ENCODE data around the gene HOXC5.

GRCh38 chr12:54040148-54040494, 7.3 kb downstream of the HOXC5 start:
- TF ChIP-seq CTCF (conservative IDR thresholded peaks at IDR 0.05; ENCODE audit: low read length) (no peak), EZH2phosphoT487 (IDR thresholded peaks at IDR 0.05; ENCODE audit: borderline replicate concordance, low read depth, low read length) (no peak)

Measured in OCI-LY7 (cell line).